Activated CD8-positive, alpha-beta memory T cell treated with anti-CD3 and anti-CD28 coated beads, Interleukin-2, amount 10 ng/mL, durations not matched to agents 7 days and 5 days (primary cell): ENCODE measurements around the gene SMIM45.

Experiments
- ATAC-seq: fragments of 150-1000 bp; cut with Tn5 transposase; one replicate; pipeline ENCODE4 v1.10.0; 2021; ENCODE audit warnings: moderate library complexity
- CTCF ChIA-PET: fragments of 350-600 bp; sonication (Branson Sonifier 250); formaldehyde crosslinking; loops from one replicate; lab custom pipeline; 2021; ENCODE audit warnings: antibody characterized with exemption; lab: Charles Lee
- DNase-seq: peaks from one replicate; pipeline ENCODE4 v3.0.0-alpha.2; 2020
- H3K27ac Mint-ChIP-seq: one replicate; pipeline ENCODE4 v1.8.0; 2021; ENCODE audit warnings: mild to moderate bottlenecking, mixed read lengths
- H3K27me3 Mint-ChIP-seq: one replicate; pipeline ENCODE4 v1.8.0; 2021; ENCODE audit warnings: mixed read lengths
- H3K36me3 Mint-ChIP-seq: one replicate; pipeline ENCODE4 v1.8.0; 2021; ENCODE audit warnings: mild to moderate bottlenecking, mixed read lengths
- H3K4me1 Mint-ChIP-seq: one replicate; pipeline ENCODE4 v1.8.0; 2021; ENCODE audit warnings: mixed read lengths
- H3K4me3 Mint-ChIP-seq: one replicate; pipeline ENCODE4 v1.8.0; 2021; ENCODE audit warnings: mild to moderate bottlenecking, moderate library complexity, mixed read lengths
- H3K9me3 Mint-ChIP-seq: one replicate; pipeline ENCODE4 v1.8.0; 2022; ENCODE audit warnings: low read depth, mixed read lengths

Gene SMIM45

DNA sequence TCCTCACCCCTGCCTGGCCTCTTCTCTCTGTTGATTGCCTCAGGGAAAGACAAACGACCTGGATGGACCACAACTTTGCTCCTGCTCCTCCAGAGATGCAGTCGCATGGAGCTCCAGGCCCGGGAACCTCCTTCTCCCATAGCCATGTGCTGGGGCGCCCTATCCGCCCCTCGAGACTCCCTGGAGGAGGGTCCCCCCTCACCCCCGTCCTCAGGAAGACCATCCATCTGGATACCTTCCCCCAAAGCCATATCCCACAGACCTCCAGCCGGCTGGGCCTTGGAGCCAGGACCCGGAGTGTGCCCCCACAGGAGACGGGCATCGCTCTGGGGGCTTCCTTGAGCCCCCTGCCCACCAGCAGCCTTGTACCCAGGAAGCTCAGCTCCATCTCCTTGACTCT is 19.5 kb downstream of the SMIM45 start:
- ATAC-seq, result no peak
- H3K9me3 Mint-ChIP-seq, result no peaks in the 10 kb centered on the region
- H3K27me3 Mint-ChIP-seq, result peaks cover 26% of the 10 kb centered on the region

DNA sequence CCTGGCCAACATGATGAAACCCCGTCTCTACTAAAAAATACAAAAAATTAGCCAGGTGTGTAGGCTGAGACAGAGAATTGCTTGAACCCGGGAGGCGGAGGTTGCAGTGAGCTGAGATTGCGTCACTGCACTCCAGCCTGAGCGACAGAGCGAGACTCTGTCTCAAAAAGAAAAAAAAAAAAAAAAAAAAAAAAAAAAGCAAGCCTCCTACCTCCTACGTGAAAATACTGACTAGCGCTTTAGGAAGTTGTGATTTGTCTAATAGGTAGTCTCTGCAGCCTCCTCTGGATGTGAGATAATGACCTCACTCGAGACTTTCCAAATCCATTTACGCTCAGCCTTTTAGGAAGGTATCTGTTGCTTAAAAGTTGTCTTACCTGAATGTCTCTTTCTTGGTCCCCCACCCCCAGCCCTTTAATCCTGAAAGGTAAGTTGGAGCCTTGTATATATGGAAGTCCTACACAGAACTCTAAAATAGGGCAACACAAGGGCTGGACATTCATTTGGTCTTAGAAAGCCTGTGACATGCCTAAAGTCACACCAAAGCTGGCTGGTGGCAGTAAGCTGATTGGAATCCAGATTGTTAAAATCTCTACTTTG is 22.8 kb downstream of the SMIM45 start:
- H3K4me3 Mint-ChIP-seq, result no peak overlapping the region
- peaks cover 52% of the 10 kb centered on the region for H3K27me3 Mint-ChIP-seq
- H3K36me3 Mint-ChIP-seq, result no peaks in the 10 kb centered on the region
- H3K27ac Mint-ChIP-seq, result no peak overlapping the region
- H3K9me3 Mint-ChIP-seq, result no peaks in the 10 kb centered on the region
- DNase-seq, result no peak
- CTCF ChIA-PET, result interaction anchor here (1.5 kb wide), 1 partner anchor 228 kb away, joined by 3 read pairs; no protein-coding TSS in a partner anchor
- H3K4me1 Mint-ChIP-seq, result peaks cover 3% of the 10 kb centered on the region
- ATAC-seq, result no peak

More for the DNA sequence above, 19.5 kb downstream of the SMIM45 start:
- peak overlapping the region; percentile 20 for H3K27ac Mint-ChIP-seq
- no peak overlapping the region for H3K4me3 Mint-ChIP-seq
- CTCF ChIA-PET, result interaction anchor here (0.9 to 1.5 kb wide), 3 partner anchors 12 to 98 kb away, joined by 3 to 5 read pairs (median 3); partner anchors contain the start of gene CENPM
- H3K36me3 Mint-ChIP-seq, result no peaks in the 10 kb centered on the region
- no peak for DNase-seq
- H3K4me1 Mint-ChIP-seq, result peaks cover 3% of the 10 kb centered on the region

DNA sequence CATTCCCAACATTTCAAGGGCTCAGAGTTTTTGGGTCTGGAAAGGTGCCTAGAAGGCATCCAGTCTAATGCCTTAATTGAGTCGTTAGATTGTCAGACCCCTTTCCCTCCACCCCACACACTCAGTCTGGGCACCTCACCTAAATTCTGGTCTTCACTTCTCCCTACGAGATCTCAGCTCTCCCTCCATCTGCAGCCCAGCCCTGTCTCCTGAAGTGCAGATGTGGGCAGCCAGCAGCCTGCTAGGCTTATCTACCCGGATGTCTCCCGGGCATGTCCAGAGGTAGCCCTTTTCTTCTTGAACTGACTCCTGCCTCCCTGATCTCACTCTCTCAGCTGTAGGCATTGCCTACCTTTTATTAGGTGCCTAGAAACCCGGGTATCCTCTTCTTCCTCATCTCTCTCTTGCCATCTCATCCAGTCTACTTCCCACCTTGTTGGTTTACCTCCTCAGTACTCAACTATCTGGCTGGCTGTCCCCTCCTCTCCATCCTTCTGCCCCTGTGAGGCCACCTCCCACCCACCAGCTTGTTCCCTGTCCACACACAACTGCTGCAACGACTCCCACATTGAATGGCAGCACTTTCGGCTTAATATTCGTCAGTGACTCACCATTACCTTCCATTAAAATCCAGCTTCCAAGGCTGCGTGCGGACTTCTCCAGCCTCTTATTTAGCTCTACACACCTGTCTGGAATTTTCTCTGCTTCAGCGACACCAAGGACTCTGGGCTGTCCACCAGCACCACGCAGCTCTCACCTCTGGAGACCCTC is 23.5 kb downstream of the SMIM45 start:
- H3K36me3 Mint-ChIP-seq, result no peaks in the 10 kb centered on the region
- CTCF ChIA-PET, result interaction anchor here (1.5 kb wide), 1 partner anchor 229 kb away, joined by 3 read pairs; no protein-coding TSS in a partner anchor
- ATAC-seq, result no peak
- no peak overlapping the region for H3K27ac Mint-ChIP-seq
- H3K9me3 Mint-ChIP-seq, result no peaks in the 10 kb centered on the region
- H3K4me3 Mint-ChIP-seq, result peak overlapping the region; percentile 22
- H3K27me3 Mint-ChIP-seq, result peaks cover 52% of the 10 kb centered on the region
- DNase-seq, result no peak
- H3K4me1 Mint-ChIP-seq, result peaks cover 3% of the 10 kb centered on the region

DNA sequence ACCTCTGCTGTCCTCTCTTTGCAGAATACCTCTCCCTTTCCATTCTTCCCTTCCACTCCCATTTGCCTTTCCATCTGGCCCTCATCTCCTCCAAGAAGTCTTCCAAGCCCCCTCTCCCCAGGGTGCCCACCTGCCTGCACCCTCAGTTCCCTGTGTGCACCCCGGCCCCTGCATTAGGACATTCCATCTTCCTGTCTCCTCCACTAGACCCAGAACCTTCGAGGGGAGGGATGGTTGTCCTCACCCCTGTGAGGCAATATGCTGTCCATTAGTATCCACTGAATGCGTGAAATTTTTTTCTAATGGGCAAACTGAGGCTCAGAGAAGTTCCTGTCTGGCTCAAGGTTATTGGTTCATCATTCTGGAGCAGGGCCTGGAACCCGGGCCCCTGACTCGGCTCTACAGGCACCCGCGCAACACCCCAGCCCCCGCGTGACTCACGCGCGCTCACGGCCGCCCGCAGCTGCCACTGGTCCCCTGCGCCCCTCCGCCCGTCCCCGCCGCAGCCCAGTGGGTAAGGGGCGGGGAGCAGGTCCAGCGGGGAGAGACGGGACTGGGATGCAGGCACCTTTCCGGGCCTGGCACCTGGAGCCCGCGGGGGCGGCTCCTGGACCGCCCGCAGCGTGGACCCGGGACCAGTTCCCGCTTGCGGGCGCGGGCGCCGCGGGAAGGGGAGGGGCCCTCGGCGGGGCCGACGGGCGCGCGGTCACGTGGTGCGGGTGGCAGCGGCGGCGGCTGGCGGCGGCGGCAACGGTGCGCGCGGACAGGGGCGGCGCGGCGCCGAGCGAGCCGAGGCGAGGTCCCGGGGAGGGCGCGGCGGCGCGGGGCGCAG is 24.3 kb downstream of the SMIM45 start:
- DNase-seq, result peak; percentile 50
- H3K4me1 Mint-ChIP-seq, result peaks cover 3% of the 10 kb centered on the region
- H3K27me3 Mint-ChIP-seq, result peaks cover 52% of the 10 kb centered on the region
- H3K36me3 Mint-ChIP-seq, result no peaks in the 10 kb centered on the region
- H3K4me3 Mint-ChIP-seq, result peak overlapping the region; percentile 22
- CTCF ChIA-PET, result interaction anchor here (1.5 kb wide), 1 partner anchor 229 kb away, joined by 3 read pairs; no protein-coding TSS in a partner anchor
- ATAC-seq, result peak; percentile 75
- no peaks in the 10 kb centered on the region for H3K9me3 Mint-ChIP-seq
- H3K27ac Mint-ChIP-seq, result no peak overlapping the region

DNA sequence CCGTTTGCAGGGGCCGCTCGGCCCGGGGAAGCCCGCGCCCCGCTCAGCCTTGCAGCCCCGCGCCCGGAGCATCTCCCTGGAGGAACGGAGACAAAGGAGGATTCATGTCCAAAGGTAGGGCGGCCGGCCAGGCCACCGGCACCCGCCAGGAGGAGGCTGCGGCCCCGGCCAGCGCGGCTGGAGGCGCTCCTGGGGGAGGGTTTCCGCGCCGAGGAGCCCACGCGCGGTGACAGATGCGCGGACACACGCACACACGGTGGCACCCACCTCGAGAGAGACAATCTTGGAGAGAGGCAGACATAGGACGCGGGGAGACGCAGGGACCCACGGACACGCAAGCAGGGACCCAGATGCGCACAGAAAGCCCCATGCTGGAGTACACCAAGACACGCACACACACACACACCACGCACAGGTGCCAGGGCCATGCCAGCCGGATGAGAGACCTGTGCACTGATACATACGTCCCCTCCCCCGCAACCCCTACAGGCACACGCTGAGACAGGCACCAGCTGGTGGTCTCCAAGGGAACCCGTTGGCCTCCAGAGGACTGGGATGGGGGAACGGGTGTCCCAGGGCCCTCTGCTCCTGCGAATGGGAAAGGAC is 25.1 kb downstream of the SMIM45 start:
- no peaks in the 10 kb centered on the region for H3K9me3 Mint-ChIP-seq
- no peak for DNase-seq
- no peak overlapping the region for H3K27ac Mint-ChIP-seq
- peak; percentile 18 for ATAC-seq
- H3K4me3 Mint-ChIP-seq, result peak overlapping the region; percentile 49
- H3K27me3 Mint-ChIP-seq, result peaks cover 52% of the 10 kb centered on the region
- H3K36me3 Mint-ChIP-seq, result no peaks in the 10 kb centered on the region
- peaks cover 3% of the 10 kb centered on the region for H3K4me1 Mint-ChIP-seq
- CTCF ChIA-PET, result no interaction called here

DNA sequence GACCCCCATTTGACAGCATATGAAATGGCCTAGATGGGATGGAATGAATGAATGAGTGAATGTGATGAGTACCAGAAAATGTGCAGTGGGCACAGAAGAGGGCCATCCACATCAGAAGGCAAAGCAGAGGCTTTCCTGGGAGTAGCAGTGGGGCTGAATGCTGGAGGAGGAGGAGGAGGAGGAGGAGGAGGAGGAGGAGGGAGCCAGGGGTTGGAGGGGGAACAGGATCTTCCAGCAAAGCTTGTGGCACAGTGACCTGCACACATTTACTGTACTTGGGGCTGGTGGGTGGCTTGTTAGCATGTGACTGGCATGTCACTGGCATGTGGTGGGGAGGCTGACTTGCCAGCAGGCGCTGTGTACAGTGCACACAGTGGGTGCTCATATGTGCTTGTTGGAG is 26.8 kb downstream of the SMIM45 start:
- ATAC-seq (no peak), DNase-seq (no peak)
- peaks cover 47% of the 10 kb centered on the region for H3K27me3 Mint-ChIP-seq
- H3K9me3 Mint-ChIP-seq, result no peaks in the 10 kb centered on the region
- CTCF ChIA-PET, result no interaction called here
- no peak overlapping the region for H3K4me3 Mint-ChIP-seq
- H3K4me1 Mint-ChIP-seq, result peaks cover 3% of the 10 kb centered on the region
- H3K36me3 Mint-ChIP-seq, result no peaks in the 10 kb centered on the region
- no peak overlapping the region for H3K27ac Mint-ChIP-seq

DNA sequence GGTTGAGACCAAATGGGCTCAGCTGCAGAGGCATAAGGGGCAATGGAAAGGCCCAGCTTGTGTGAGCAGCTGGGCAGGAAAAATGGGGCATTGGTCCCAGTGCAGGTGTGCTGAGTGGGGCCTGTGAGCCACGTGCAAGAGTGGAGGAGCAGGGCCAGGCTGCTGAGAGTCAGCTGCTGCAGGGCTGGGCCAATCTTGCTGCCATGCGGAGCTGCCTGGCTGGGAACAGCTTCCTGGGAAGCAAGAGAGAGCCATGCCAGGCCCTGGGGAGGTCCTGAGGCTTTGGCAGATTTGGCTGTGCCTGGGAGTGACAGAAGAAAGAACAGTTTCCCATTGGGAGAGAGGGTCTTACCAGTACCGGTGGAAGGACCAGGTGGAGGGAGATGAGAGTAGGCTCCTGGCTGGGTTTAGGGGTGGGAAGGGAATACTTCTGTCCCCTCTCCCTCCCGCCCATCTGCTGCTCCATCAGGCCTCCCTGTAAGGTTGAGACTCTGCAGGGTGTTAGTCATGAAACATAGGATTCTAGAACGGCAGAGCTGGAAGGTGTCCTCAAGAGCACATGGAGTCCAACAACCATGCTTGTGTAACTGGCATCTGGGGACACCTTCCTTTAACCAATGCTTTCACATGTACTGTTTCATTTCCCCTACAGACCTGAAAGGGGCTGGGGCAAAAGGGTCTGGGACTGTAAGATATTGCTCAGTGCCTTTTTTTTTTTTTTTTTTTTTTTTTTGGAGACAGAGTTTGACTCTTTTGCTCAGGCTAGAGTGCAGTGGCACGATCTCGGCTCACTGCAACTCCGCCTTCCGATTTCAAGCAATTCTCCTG is 27.7 kb downstream of the SMIM45 start:
- Mint-ChIP-seq H3K27ac (no peak overlapping the region), H3K36me3 (no peaks in the 10 kb centered on the region), H3K4me1 (peaks cover 3% of the 10 kb centered on the region), H3K4me3 (no peak overlapping the region), H3K9me3 (no peaks in the 10 kb centered on the region), H3K27me3 (peaks cover 42% of the 10 kb centered on the region)
- DNase-seq (no peak), ATAC-seq (no peak)
- CTCF ChIA-PET, result interaction anchor here (0.7 kb wide), 1 partner anchor 1243 kb away, joined by 3 read pairs; no protein-coding TSS in a partner anchor

DNA sequence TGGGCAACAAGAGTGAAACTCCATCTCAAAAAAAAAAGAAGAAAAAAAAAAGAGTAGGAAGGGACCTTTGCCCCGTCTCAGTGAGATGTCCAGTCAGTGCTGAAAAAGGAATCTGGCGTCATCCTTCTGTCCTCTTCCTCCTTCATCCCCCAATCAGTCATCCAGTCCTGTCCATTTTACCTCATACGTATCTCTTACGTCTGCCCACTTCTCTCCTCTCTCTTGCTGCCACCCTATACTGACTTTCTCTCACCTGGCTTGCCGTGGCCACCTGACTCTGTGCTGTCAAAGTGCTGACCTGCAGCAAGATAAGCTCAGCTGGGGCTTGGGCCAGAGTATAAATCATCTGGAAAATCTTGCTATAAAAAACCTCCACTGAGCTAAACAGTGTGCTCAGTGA is 30.9 kb downstream of the SMIM45 start:
- H3K4me3 Mint-ChIP-seq, result no peak overlapping the region
- no peak overlapping the region for H3K27ac Mint-ChIP-seq
- H3K4me1 Mint-ChIP-seq, result no peaks in the 10 kb centered on the region
- H3K9me3 Mint-ChIP-seq, result no peaks in the 10 kb centered on the region
- H3K27me3 Mint-ChIP-seq, result peaks cover 16% of the 10 kb centered on the region
- CTCF ChIA-PET, result interaction anchor here (0.6 to 1.9 kb wide), 5 partner anchors 11 to 462 kb away, joined by 3 to 5 read pairs (median 4); no protein-coding TSS in a partner anchor
- DNase-seq (no peak), ATAC-seq (no peak)
- no peaks in the 10 kb centered on the region for H3K36me3 Mint-ChIP-seq

DNA sequence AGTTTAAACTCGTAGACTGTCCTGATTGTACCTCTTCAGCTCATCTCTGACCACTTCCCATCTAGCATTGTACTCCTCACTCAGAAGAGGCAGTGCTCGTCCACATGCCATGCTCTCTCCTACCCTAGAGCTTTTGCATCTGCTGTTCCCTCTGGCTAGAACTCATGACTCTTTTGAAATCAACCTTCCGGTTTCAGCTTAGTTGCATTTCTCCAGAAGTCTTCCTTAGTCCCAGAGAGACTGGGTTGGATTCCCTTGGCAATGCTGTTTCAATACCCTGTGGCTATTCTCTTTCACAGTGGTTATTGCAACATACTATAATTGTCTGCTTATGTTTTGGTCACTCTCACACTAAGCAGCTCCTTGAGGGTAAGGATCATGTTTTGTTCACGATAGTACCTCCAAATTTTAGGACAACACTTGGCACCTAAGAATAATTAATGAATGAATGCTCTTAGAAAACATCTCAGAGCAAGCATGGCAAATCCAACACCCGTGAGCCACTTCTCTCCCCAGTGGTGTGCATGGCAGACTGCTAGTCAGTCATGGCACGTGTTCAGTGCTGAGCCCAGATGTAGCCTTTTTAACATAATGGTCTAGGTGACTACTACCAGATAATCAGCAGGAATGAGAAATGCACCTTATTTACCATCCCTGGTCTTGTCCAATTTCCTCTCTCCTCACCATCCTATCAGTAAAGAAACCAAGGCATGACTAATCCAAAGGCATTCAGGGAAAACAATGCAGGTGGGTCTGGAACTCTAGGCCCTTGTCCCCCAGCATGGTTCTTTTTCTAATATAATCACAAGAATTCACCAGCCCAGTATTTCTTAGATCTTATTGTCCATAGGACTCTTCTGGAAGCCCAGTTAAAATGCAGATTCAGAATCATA is 31.8 kb downstream of the SMIM45 start:
- ATAC-seq (no peak), DNase-seq (no peak)
- CTCF ChIA-PET, result interaction anchor here (0.6 to 1.9 kb wide), 4 partner anchors 12 to 461 kb away, joined by 3 to 5 read pairs (median 4); no protein-coding TSS in a partner anchor
- H3K4me3 Mint-ChIP-seq, result no peak overlapping the region
- H3K9me3 Mint-ChIP-seq, result no peaks in the 10 kb centered on the region
- peaks cover 9% of the 10 kb centered on the region for H3K27me3 Mint-ChIP-seq
- H3K4me1 Mint-ChIP-seq, result no peaks in the 10 kb centered on the region
- H3K27ac Mint-ChIP-seq, result no peak overlapping the region
- H3K36me3 Mint-ChIP-seq, result no peaks in the 10 kb centered on the region

DNA sequence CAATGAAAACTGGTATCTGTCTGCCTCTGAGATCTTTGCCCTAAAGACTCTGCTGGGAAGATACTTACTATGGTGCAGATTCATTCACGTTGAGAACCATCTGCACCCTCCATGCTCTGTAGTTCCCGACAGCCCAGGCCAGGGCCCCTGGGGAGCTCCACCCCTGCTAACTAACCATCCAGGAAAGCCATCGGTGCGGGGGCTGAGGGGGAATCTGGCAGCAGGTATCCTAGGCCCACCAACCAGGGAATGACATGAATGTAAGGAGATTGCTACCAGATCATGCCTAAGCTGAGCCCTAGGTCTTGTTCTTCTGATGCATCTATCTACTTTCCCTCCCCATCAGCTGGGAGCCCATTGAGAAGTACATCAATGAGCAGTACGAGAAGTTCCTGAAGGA is 35.3 kb downstream of the SMIM45 start:
- no peaks in the 10 kb centered on the region for H3K27me3 Mint-ChIP-seq
- H3K27ac Mint-ChIP-seq, result no peak overlapping the region
- CTCF ChIA-PET, result interaction anchor here (1.0 to 1.3 kb wide), 2 partner anchors 104 to 457 kb away, joined by 3 read pairs; partner anchors contain the start of gene NDUFA6
- DNase-seq, result no peak
- no peaks in the 10 kb centered on the region for H3K9me3 Mint-ChIP-seq
- no peaks in the 10 kb centered on the region for H3K4me1 Mint-ChIP-seq
- no peaks in the 10 kb centered on the region for H3K36me3 Mint-ChIP-seq
- ATAC-seq, result no peak
- no peak overlapping the region for H3K4me3 Mint-ChIP-seq

DNA sequence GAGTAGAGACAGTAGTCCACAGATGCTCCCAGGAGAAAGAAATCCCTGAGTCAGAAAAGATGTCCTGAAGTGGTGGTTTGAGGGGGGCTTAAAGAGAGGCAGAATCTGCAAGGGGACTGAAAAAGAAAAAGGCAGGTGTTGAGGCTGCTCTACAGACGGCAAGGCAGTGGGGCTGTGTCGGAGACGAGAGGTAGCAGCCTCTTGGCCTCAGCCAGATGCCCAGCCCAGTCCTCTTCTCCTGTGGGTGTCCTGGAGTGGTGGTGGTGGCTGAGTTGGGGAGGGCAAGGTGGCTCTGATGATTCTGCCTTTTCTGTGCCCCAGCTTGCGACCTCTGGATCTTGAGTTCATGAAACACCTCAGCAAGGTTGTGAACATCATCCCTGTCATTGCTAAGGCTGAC is 37.3 kb downstream of the SMIM45 start:
- Mint-ChIP-seq H3K27ac (no peak overlapping the region), H3K27me3 (peaks cover 7% of the 10 kb centered on the region), H3K9me3 (no peaks in the 10 kb centered on the region), H3K36me3 (no peaks in the 10 kb centered on the region), H3K4me1 (no peaks in the 10 kb centered on the region), H3K4me3 (no peak overlapping the region)
- ATAC-seq (no peak), DNase-seq (no peak)
- CTCF ChIA-PET, result interaction anchor here (0.7 kb wide), 1 partner anchor 82 kb away, joined by 5 read pairs; no protein-coding TSS in a partner anchor
